HG03280 (cell line): ENCODE data around the gene GIGYF1.

Experiments used
- ATAC-seq: cut with Tn5 transposase; IDR thresholded peaks from one replicate; pipeline ENCODE4 v1.9.1; 2021; ENCODE audit warnings: mild to moderate bottlenecking, moderate library complexity; ENCODE audit not compliant: unreplicated experiment

GIGYF1 gene

GRCh38 chr7:100632951-100633717 is 60.9 kb downstream of the GIGYF1 start:
- no peak for ATAC-seq

GRCh38 chr7:100630066-100630465 is 64.0 kb downstream of the GIGYF1 start:
- no peak for ATAC-seq
